Right lobe of liver (tissue), 6 donors: Measurements from ENCODE around the gene MYT1. TPM values are rescaled to one million over a fixed set of nuclear protein-coding genes. Genes with fewer than 3 reads are reported as not detected.
A peak's percentile ranks its signal among the peaks of the same experiment; 100 is the strongest.

Experiments
- ATAC-seq, 4 donors: fragments of 200-7000 bp; cut with Tn5 transposase; one replicate each; pipeline ENCODE4 v1.9.1; 2020; ENCODE audit warnings: mild to moderate bottlenecking in 4 of 4, moderate library complexity in 4 of 4
- DNase-seq, 3 donors: peaks; one replicate each; pipeline ENCODE4 v3.0.0-alpha.2; 2020
- H3K27ac ChIP-seq, 3 donors: fragments of 200-600 bp; one replicate each; pipeline ENCODE4 v1.8.0; 2022
- H3K27me3 ChIP-seq, 2 donors: fragments of 200-600 bp; one replicate each; pipeline ENCODE4 v1.8.0; 2022
- H3K36me3 ChIP-seq, 4 donors: fragments of 200-600 bp; sonication (generic) in 1 of 4; one replicate each; pipeline versions ENCODE4 v1.5.1 to v1.8.0; 2017 to 2022; ENCODE audit warnings: control low read depth in 1 of 4
- H3K4me1 ChIP-seq, 4 donors: fragments of 200-600 bp; sonication (generic) in 1 of 4; one replicate each; pipeline versions ENCODE4 v1.5.1 to v1.8.0; 2017 to 2022; ENCODE audit warnings: control low read depth in 1 of 4
- H3K4me3 ChIP-seq, 3 donors: fragments of 200-600 bp; one replicate each; pipeline ENCODE4 v1.8.0; 2022
- H3K9me3 ChIP-seq, 4 donors: fragments of 200-600 bp; sonication (generic) in 1 of 4; one replicate each; pipeline versions ENCODE4 v1.5.1 to v1.8.0; 2017 to 2022; ENCODE audit warnings: control low read depth in 1 of 4
- POLR2A ChIP-seq: fragments of 450-650 bp; IDR thresholded peaks from one replicate; pipeline ENCODE4 v1.6.1; 2017; ENCODE audit warnings: antibody characterized with exemption, mild to moderate bottlenecking
- WGBS: methylation state at CpG from one replicate; pipeline ENCODE4 v1.1.6; 2018; ENCODE audit warnings: low coverage, low lambda C conversion rate; ENCODE audit not compliant: insufficient coverage; ENCODE audit errors: missing lambda C conversion rate; 5-methylcytosine and 5-hydroxymethylcytosine counted together
- intact Hi-C, 2 donors: fragments of 100-400 bp; cut with DNase I; formaldehyde crosslinking; loops; one replicate each; pipeline versions ENCODE4 v1.11.2 to v1.14.1; 2022
- total RNA-seq, 6 experiments: library from RNA; depleted of rRNA in 2 of 6; stranded (reverse); fragments of >200 nt in 2 of 6; fragmentation: NEBNext Ultra II Directional in 3 of 6; extraction: Animal tissue kit (Norgen Biotek cat#: 25700) in 3 of 6; gene quantifications; one replicate each; pipeline versions ENCODE4 v1.1.0 to v1.2.4, GENCODE V29; 2016 to 2023
- TF ChIP-seq, protein P1 (sequence below), 4 donors: fragments of 200-600 bp in 3 of 4; fragments of 450-650 bp in 1 of 4; IDR thresholded peaks; one replicate each; pipeline versions ENCODE4 v1.5.1 to v1.8.0; 2016 to 2022; ENCODE audit warnings: antibody characterized with exemption in 4 of 4, mild to moderate bottlenecking in 2 of 4
- donor health status: DM: no; HTN: yes; CAD: no.
- donor health status: DM: no; HTN: no; CAD: no.
- donor health status: DM: no; HTN: no; CAD: no.
- donor health status: DM: no; HTN: yes; CAD: no.
- donor health status: DM: no; HTN: yes; CAD: no.

The MYT1 gene
- total RNA-seq, 6 experiments from 2014 or later, result 0.06 to 0.09 TPM; not detected in 4

DNA sequence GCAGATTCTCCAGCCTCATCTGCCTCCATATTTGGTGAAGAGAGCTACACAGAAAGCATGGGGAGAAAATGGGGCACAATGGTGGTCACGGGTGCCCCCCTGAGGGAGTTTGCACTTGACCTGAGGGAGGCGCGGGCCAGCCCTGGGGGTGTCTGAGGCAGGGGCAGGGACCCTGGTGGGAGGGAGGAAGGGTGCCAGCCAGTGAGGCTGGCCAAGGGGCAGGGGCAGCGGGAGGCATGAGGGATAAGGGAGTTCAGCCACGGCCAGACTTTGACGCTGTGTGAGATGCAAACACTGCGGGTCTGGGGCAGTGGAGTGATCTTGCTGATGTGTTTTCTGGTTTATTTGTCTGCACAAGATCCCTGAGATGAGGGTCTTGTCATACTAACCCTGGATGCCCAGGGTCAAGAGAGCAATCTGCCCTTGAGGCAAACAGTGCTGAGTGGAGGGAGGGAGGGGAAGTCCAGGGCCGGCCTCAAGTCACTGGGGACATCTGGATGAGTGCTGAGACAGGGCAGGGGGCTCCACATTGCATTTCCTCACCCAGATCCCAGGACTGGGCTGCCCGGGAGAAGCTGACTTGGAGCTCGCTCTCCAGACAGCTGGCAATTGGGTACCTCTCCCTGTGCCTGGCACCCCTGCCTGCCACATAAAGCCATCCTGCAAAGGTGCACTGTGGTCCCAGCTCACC is 82.5 kb downstream of the MYT1 start:
- Histone ChIP-seq H3K36me3 (no peaks in the 10 kb centered on the region), H3K27ac (no peak overlapping the region), H3K4me1 (peaks cover 0 to 20% (median 9%) of the 10 kb centered on the region in 4 donors), H3K27me3 (no peaks in the 10 kb centered on the region), H3K9me3 (no peaks in the 10 kb centered on the region), H3K4me3 (no peak overlapping the region)
- whole genome bisulfite sequencing, result 75% methylated on average over 7 of the region's 10 CpGs
- DNase-seq (peak in 2 of 3 donors; percentile 37 to 40), ATAC-seq (no peak)
- TF ChIP-seq POLR2A, result no peak
- TF ChIP-seq, protein P1, sequence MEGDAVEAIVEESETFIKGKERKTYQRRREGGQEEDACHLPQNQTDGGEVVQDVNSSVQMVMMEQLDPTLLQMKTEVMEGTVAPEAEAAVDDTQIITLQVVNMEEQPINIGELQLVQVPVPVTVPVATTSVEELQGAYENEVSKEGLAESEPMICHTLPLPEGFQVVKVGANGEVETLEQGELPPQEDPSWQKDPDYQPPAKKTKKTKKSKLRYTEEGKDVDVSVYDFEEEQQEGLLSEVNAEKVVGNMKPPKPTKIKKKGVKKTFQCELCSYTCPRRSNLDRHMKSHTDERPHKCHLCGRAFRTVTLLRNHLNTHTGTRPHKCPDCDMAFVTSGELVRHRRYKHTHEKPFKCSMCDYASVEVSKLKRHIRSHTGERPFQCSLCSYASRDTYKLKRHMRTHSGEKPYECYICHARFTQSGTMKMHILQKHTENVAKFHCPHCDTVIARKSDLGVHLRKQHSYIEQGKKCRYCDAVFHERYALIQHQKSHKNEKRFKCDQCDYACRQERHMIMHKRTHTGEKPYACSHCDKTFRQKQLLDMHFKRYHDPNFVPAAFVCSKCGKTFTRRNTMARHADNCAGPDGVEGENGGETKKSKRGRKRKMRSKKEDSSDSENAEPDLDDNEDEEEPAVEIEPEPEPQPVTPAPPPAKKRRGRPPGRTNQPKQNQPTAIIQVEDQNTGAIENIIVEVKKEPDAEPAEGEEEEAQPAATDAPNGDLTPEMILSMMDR (IDR thresholded peaks at IDR 0.05), result no peak
- intact Hi-C loops, result no loop called here

- Histone ChIP-seq H3K27ac (no peak overlapping the region), H3K36me3 (no peaks in the 10 kb centered on the region), H3K9me3 (no peaks in the 10 kb centered on the region), H3K27me3 (no peaks in the 10 kb centered on the region), H3K4me1 (peaks cover 0 to 15% (median 5%) of the 10 kb centered on the region in 4 donors), H3K4me3 (no peak overlapping the region)
- WGBS, result 70% methylated on average over 5 of the region's 9 CpGs
- ATAC-seq, result no peak
- TF ChIP-seq, protein P1 (IDR thresholded peaks at IDR 0.05), result no peak
- no peak for TF ChIP-seq POLR2A
- DNase-seq, result peak in 1 of 3 donors; percentile 36
- intact Hi-C loops, result no loop called here
Measured at GRCh38 chr20:64247307-64247618, 83.0 kb downstream of the MYT1 start.

DNA sequence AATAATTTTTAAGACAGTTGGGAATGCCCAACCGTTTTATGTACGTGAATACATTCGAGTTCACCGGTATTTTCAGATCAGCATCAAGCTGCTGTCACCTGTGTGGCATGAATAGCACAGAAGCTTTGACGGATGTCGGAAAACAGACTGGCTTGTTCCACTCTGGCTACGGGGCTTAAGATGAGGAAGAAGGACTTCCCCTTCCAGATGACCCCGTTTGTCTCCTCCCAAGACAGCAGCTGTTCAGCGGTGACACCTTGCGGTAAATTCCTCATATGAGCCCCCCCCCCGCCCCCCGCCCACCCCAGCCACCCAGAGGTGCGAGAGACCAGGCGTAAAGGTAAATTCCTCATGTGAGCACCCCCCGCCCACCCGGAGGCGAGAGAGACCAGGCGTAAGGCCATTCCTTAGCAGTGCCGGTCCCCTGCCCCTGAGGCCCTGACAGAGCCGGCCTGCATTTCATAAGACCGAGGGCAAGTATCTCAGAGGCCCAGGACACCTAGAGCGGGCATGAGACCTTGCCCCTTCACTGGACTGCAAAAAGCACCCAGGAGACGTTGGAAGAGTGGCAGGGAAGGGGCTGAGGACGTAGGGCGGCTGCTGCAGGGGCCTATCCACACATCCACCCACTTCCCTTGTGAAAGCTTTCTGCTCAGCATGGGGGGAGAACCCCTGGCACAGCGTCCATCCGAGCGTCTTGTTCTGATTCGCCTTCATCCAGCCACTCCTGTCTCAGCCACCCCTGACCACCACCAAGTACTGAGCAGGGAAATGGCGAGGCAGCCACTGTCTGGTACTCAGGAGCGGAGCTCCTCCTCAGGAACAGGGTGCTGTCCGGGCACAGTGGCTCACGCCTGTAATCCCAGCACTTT is 84.0 kb downstream of the MYT1 start:
- no peak for TF ChIP-seq POLR2A
- TF ChIP-seq, protein P1 (IDR thresholded peaks at IDR 0.05), result no peak
- Histone ChIP-seq H3K4me3 (no peak overlapping the region), H3K4me1 (peaks cover 0 to 8% (median under 1%) of the 10 kb centered on the region in 4 donors), H3K9me3 (no peaks in the 10 kb centered on the region), H3K27ac (no peak overlapping the region), H3K27me3 (no peaks in the 10 kb centered on the region), H3K36me3 (no peaks in the 10 kb centered on the region)
- peak in 2 of 3 donors; percentile 38 to 41 for DNase-seq
- intact Hi-C loops, result no loop called here
- no peak for ATAC-seq
- whole genome bisulfite sequencing, result 81% methylated on average over 12 of the region's 33 CpGs

DNA sequence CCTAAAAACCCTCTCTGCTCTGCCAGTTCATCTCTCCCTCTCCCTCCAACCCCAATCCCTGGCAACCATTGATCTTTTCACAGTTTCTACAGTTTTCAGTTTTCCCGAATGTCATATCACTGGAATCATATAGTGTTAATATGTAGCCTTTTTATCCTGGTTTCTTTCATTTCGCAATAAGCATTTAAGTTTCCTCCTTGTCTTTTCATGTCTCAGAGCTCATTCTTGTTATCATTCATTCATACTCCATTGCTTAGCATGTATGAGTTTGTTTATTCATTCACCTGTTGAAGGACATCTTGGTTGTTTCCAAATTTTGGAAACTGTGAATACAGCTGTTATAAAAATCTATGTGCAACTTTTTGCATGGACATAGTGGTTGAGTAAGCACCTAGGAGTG is 85.8 kb downstream of the MYT1 start:
- Histone ChIP-seq H3K4me1 (no peaks in the 10 kb centered on the region), H3K9me3 (no peaks in the 10 kb centered on the region), H3K36me3 (no peaks in the 10 kb centered on the region), H3K27me3 (no peaks in the 10 kb centered on the region), H3K4me3 (no peak overlapping the region), H3K27ac (no peak overlapping the region)
- ATAC-seq, result no peak
- intact Hi-C loops, result no loop called here
- no peak for DNase-seq
- no peak for TF ChIP-seq POLR2A
- 77% methylated on average over 2 of the region's 2 CpGs for WGBS

GRCh38 chr20:64253000-64253383 is 88.7 kb downstream of the MYT1 start:
- intact Hi-C loops, result no loop called here
- WGBS, result 82% methylated on average over 4 of the region's 4 CpGs
- DNase-seq, result no peak

More at GRCh38 chr20:64253000-64253383, 88.7 kb downstream of the MYT1 start:
- H3K4me1 ChIP-seq, result peaks cover 0 to 11% (median 0%) of the 10 kb centered on the region in 4 donors
- H3K27me3 ChIP-seq, result no peaks in the 10 kb centered on the region
- H3K4me3 ChIP-seq, result no peak overlapping the region
- H3K36me3 ChIP-seq, result no peaks in the 10 kb centered on the region
- H3K27ac ChIP-seq, result no peak overlapping the region
- no peak for ATAC-seq
- no peak for TF ChIP-seq POLR2A
- TF ChIP-seq, protein P1 (IDR thresholded peaks at IDR 0.05), result no peak
- H3K9me3 ChIP-seq, result no peaks in the 10 kb centered on the region
